Uterus (tissue), 2 donors: ENCODE measurements around the gene FBXW9.

ENCODE experiments used
- CTCF ChIP-seq, 4 experiments: fragments of 200-600 bp in 2 of 4; fragments of 450-650 bp in 2 of 4; sonication (generic) in 2 of 4; IDR thresholded peaks; one replicate each; pipeline ENCODE4 v1.5.1; 2016 to 2019; ENCODE audit warnings: antibody characterized with exemption in 4 of 4, mild to moderate bottlenecking in 2 of 4, moderate library complexity in 1 of 4
- POLR2A ChIP-seq, 2 donors: fragments of 450-650 bp; IDR thresholded peaks; one replicate each; pipeline ENCODE4 v1.6.1; 2016; ENCODE audit warnings: antibody characterized with exemption in 2 of 2, mild to moderate bottlenecking in 1 of 2, moderate library complexity in 1 of 2

- TF ChIP-seq CTCF (IDR thresholded peaks at IDR 0.05) (no peak), POLR2A (IDR thresholded peaks at IDR 0.05) (no peak)
Observed at GRCh38 chr19:12705169-12705568, 8.7 kb upstream of the FBXW9 start.
